ENCODE data around the gene ZNF500.

ZNF500 gene

DNA sequence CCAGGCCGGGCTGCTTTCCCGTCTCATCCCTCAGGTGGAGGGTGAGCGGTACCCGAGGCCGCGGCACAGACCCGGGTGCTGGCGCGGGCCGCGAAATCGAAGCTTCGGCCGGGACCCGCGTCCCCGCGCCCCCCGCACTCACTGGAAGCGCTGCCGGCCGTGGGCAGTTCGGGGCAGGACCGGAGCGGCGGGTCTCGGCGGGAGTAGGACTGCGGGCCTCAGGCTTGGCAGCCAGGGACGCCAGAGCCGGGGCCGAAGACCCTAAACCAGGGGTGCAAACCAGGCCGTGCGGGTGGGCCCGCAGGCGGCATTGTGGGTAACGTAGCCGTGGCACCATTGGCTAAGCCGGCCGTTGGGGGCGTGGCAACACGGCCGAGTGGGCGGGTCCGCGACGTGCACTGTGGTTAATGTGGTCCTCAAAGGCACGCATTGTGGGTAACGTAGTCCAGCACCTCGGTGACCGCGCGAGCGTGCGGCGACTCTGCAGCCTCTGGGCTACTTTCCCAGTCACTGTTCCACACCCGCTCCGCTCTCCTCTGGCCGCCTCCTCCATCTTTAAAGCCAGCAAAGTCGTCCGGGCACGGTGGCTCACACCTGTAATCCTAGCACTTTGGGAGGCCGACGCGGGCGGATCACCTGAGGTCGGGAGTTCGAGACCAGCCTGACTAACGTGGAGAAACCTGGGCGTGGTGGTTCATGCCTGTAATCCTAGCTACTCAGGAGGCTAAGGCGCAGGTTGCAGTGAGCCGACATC is at the start of gene ZNF500:
Gene ZNF500, minus strand, starts transcription at position 288 of the 754 bp plus-strand sequence. CDS start 1,184 bp downstream, outside the sequence.
- peak; percentile 99 for DNase-seq

DNA sequence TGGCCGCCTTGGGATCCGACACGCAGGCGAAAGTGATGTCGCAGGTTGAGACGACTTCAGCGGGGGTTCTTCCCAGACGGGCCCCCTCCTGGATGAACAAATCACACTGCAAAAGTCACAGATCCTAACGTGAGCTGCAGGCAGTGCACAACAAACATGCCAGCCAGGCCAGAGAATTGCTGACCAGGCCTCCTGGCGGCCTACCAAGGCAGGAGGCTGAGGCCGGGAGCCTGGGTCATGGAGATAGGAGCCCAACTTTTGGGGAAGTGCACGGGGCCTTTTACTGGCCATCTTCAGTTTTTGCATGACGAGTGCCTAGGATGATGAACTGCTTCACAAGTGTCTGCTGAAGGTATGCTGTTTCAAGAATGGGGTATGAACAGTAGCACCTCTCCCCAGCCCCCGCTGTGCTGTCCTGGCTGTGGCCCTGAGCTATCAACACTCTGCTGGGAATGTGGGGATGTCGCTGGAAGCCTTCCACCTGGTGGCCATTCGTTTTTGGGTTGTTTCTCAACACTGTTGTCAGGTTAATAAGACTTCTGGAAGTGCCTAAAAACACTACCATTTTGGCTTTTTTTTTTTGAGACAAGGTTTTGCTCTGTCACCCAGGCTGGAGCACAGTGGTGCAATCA is 47.7 kb upstream of the ZNF500 start:
- DNase-seq: no peak

DNA sequence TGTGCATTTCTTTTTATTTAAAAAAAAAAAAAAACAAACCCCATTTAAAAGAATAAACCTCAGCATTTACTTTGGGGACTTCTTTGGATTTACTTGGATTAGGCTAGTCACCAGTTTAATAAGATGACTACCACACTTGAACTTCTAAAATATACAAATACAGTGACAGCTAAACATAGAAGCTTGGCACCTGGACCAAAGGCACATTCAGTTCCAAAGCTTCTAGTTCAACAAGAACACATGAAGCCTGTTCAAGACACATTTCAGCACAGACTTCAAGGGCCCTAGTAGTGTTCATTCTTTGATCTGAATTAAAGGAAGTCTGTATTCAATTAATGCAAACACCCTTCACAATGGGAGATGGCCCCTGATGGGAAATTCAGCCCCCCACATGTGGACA is 47.1 kb upstream of the ZNF500 start:
- no peak for DNase-seq

DNA sequence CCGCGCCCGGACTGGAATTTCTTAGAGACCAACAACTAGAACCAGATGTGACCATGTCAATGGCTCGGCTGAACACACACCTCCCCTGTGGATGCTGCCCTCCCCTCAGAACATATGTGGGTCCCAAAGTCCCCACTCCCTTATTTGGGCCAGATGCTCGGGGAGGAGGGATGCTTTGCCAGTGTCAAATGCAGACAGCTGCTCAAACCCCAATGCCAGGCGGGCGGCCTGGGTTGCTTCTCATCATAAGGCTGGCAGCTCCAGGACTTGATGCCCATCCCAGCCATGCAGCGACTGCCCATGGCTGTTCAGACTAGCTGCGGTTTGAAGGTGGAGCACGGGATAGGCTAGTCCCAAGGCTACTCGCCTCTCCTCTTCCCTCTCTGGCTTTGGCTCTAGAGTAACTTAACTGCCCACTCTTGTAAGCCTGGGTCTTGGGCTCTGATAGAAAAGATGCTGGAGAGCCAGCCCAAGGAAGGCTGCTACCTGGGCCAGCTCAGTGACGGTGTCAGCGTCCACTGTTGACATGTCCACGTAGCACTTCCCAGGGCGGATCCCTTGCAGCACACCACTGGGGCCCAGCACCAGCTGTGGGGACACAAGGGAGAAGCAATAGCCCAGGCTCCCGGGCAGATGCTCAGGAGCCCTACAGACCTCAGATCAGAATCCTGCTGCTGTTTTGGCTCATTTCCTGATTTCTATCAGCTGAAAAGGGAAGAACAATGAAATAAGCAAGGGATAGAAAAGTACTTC is 46.5 kb upstream of the ZNF500 start:
- DNase-seq: no peak

DNA sequence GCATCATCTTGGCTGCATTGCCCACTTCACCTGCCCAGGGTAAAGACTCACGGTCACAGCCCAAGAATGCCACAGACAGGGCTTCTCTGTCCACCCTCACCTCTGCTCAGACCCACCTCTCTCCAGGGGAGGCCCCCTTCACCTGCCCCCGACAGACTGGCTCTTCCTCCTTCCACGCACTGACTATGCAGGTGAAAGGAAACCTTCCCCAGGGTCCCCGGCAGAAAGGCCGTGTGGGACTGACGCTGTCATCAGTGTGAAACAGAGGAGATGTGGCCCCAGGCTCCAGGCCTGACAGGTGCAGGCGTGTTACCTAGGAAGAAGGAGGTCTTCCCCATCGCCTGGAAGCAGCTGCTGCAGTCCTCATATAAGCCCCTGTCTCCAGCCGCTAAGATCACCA is 44.8 kb upstream of the ZNF500 start:
- DNase-seq: no peak

DNA sequence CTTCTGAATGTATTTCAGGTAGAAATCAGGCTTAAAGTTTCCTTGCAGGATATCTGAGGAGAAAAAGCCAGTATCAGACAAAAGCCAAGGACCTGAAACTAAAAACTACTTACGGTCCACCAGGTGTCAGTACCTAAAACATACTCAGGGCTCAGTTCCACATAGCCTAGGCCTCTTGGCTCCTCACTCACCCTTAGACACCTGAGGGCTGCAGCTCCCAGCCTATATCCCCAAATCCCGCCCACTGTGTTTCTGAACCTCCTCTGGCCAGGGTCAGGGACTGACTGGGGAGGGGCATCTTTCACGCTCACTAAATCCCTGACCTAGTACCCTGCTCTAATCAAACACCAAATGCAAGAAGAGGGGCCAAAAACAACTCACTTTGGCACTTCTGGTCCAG is 44.3 kb upstream of the ZNF500 start:
- DNase-seq: no peak

DNA sequence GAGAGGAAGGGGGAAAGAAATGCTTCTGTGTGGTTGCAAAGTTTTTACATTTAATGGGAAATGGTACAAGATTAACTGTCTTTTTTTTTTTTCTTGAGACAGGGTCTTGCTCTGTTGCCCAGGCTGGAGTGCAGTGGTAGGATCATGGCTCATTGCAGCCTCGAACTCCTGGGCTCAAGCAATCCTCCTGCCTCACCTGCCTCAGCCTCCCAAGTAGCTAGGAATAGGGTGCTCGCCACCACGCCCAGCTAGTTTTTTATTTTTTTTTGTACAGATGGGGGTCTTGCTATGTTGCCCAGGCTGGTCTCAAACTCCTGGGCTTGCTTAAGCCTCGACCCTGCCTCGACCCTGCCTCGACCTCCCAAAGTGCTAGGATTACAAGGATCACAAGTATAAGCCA is 39.3 kb upstream of the ZNF500 start:
- no peak for DNase-seq

DNA sequence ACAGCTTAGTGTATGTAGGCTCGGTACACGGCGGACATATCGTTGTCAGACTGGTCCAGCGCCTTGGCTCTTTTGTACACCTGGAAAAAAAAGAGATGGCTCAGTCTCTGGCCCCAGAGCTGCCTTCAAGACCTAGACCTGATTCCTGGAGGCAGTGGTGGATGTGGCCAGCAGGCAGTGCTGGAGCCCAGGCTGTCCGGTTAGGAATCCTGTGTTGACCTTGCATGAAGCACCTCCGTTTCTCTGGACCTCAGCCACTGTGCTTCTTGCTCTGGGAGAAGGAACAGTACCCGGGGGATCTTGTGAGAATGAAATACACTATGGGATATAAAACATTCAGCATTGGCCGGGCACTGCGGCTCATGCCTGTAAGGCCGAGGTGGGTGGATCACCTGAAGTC is 38.3 kb upstream of the ZNF500 start:
- no peak for DNase-seq

DNA sequence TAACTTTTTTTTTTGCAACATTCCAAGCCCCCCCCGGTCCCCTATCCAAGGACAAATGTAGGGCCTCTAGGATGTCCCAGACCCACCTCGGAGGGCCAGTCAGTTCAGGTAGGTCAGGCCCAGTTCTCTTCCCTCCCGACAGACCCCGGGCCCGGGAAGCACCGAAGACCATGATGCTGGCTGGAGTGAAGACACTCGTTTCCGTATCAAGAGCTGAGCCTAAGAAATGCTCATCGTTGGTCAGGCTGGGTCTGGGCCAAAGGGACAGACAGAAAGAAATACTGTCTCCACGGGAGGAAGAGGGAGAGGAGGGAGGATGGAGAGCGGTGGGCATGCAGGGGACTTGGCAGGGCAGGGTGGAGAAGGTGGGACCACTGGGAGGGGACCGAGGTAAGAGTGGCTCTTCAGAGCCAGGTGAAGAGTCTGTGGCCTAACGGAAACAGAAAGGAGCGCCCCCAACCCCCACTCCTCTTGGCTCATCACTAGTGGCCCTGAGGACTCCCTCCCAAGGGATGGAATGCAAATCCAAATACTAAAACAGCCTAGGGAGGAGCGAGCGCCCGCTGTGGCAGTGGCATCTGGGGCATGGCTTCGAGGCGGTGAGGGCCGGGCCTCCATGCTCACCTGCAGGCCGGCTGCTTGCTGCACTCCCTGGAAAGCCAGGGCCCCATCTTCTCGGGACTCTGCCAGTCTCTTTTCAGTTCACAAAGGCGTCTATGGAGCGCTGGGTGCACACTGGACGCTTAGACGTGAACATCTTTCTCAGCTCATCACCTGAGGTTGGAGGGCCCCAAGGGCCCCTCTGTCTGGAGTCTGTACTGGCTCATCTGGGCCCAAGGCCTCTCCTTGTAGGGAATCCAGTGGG is 37.2 kb upstream of the ZNF500 start:
- no peak for DNase-seq

DNA sequence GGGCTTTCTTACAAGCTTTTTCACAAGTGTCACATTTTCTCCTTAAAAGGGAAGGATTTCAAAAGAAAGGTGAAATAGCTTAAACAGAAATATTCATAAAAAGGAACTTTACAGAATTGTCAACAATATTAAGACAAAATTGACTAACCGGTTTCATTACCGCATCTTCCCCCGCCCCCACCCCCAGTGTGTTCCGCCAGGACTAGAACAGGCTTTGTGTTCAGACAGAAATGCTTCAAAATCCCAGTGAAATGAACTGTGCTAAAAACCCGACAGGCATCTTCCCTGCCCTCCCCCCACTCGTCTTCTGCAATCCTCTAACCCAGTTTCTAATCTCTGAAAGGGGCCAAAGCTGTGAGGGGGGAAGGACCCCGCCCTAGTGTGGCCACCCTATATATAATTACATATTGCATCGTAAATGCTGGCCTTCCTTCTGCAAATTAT is 36.5 kb upstream of the ZNF500 start:
- no peak for DNase-seq

DNA sequence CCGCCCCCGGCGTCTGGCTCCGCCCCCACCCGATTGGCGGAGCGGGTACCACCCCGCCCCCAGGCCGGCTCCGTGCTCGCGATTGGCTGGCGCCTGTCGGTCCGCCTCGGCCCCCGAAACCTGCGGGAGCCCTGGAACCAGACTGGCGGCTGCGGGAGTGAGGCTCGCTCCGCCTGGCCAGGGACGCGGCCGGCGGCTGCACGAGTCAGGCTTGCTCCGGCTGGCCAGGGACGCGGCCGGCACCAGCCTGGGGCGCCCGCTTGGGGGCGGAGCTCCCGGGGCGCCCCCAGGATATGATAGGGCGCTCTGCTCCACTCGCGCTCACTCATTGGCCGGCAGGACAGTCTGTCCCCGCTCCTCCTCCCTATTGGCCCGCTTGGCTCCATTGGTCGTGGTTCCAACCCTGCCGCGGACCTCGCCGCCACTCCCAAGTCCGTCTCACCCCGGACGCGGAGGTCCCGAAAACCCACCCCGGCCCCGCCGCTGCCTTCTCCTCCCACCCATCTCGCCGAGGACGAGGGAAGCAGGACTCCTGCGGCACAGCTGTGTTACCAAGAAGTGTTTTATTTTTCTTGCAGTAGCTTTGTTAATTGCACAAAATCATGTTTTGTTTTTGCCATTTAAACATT is 35.8 kb upstream of the ZNF500 start:
- DNase-seq: peak; percentile 91

DNA sequence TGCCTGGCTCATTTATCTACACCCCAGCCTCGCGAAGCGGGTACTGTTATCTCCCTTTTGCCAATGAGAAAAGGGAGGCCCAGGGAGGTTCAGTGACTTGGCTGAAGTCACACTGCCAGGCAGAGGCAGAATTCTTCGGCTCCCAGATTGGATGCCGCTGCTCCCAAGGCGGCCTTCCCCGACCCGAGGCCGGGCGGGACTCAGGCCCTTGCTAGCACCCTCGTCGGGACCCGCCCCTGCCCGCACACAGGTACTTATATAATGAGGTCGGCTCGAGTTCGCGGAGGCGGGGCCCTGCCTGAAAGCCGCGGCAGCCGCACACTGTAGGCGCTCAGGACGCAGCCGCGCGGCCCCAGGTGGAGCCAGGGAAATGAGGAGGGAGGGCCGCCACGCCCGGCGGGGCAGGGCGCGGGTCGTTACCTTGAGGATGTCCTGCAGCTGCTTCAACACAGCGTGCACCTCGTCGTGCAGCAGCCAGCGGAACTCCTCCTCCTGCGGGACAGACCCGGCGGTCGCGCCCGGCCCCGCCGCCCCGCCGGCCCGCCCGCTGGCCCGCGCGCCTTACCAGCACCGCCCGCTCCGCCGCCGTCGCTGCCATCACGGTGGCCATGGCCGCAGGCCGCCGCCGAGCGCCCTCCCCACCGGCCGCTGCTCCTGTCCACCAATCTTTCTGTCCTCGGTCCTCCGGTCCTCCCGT is 35.1 kb upstream of the ZNF500 start, which contains the start of gene ROGDI:
Gene ROGDI, minus strand, starts transcription at position 672 of the 697 bp plus-strand sequence. Its CDS starts 62 bp downstream, at position 610.
- DNase-seq: peak; percentile 73

DNA sequence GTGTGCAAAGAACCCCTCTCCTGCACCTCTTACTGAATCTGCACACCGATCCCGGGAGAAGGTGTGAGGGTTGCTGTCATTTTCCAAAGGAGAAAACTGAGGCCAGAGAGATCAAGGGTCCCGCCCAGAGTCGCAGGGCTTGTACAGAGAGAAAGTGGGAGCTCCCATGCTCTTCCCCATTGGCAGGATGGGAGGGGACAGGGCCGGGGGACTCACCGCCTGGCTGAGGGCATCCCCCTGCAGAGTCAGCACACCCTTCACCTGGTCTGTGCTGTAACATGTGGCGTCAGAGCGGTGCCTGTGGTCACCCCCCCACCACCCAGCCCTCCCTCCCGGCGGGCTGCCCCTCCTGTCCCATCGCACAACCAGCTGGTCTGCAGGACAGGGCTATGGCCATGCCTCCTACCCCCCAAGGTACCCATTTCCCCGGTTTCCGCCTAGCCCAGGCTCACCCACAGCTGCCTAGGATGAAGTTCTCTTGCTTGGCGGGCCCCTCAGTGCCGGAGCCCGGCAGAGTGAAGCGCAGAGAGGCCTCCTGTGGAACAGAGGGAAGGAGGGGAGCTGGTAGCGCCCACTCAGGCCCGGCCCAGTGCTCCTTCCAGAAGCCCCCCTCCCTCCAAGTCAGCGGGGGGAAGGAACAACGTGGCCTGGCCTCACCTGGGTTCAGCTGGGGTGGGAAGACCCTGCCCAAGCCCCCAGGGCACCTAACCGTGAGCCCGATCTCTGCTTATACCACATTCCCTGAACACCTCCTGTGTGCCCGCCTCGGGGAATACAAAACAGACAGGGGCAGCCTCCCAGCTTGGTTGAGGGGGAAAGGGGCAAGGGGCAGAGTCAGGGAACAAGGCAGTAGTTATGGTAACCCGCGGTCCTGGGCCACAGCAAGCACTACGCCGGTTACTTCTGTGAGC is 34.3 kb upstream of the ZNF500 start:
- no peak for DNase-seq

DNA sequence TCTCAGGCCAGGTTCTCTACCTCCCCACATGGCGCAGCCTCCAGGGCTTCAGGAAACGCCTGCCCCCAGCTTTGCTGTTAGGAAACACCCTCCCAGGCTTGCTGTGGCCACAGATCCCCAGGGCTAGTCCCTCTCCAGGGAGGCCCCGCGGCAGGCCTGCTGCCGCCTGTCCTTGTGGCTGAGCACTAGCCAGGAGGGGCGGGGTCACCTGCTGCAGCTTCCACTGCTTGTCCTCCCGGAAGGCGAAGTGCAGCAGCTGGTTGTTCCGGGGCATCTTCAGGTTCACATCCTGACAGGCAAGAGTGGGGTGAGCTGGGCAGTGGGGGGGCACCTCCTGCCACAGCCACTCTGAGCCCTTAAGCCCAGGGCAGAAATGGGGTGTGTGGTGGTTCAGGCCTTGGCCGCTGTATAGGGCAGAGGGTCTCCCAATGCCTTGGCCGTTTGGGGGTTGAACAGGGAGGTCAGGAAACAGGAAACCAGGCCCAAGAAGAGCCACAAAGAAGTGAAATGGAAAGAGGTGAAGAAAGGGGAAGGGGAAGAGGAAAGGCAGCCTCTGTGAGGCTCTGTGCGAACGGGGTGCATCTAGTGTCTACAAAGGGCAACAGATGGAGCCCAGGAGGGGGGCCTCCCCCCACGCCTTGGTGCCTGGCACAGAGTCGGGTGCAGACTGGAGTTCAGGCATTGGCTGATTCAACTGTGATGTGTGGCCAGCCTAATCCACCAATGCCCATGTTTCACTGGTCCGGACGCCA is 33.5 kb upstream of the ZNF500 start:
- no peak for DNase-seq

DNA sequence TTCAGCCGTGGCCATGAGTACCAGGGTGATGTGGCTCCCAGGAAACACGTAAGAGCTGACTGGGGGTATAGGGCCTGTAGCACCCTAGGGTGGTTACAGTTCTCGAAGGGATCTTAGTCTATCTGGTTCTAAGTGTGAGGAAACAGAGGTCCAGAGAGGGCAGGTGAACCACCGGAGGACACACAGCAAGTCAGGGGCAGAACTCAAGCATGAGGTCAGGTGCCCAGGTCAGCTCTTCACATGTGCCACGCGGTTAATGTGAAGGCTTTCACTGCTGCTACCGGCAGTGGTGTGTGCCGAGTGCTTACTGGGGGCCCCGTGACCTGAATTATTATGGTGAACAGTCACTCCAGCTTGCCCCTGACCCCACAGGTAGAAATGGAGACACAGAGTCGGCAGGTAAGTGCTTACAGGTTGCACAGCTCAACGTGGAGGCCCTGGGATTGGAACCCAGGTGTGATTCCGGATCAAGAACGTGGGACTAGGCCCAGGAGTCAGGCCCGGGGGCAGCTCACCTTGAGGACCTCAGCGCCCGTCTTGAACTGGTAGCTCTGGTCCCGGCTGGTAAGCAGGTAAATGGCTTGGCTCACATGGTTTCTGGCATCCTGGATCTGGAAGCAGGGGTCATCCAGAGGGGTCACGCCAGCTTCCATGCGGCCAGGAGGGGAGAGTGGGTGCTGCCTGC is 32.4 kb upstream of the ZNF500 start:
- DNase-seq: no peak

DNA sequence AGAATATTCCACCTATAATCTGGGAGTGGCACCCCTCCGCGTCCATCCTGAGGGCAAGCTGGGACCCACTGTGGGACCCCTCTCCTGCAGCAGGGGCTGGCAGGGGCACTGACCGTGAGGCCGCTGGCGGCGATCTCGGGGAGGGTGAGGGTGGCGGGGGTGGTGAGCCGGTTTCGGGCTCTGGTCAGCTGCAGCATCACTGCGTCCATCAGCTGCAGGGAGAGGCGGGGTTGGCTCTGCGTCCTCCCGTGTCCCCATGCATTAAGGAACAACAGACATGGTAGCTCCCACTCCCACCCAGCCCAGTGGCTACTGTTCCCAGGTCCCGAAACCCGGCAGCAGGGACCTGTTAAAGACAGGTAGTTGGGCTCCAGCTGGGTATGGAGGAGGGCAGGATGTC is 31.5 kb upstream of the ZNF500 start:
- no peak for DNase-seq

DNA sequence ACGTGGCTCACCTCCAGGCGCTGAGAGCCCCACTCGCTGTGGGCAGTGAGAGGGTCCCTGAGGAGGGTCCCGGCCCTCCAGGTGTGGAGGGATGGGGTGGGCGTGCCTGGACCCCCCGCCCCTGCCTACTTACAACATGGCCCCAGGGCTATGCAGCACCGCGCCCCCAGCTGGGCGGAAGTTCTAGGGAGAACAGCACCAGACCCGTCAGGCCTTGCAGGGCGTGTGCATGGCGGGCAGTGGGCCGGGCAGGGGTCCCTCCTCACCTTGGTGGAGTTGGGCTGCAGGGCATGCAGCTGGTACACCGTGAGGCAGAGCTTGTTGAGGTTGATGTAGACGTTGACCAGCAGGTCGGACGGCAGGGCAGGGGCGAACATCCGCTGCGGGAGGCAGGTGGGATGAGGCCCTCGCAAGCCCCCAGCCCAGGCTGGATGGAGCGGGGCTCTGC is 30.9 kb upstream of the ZNF500 start:
- no peak for DNase-seq

DNA sequence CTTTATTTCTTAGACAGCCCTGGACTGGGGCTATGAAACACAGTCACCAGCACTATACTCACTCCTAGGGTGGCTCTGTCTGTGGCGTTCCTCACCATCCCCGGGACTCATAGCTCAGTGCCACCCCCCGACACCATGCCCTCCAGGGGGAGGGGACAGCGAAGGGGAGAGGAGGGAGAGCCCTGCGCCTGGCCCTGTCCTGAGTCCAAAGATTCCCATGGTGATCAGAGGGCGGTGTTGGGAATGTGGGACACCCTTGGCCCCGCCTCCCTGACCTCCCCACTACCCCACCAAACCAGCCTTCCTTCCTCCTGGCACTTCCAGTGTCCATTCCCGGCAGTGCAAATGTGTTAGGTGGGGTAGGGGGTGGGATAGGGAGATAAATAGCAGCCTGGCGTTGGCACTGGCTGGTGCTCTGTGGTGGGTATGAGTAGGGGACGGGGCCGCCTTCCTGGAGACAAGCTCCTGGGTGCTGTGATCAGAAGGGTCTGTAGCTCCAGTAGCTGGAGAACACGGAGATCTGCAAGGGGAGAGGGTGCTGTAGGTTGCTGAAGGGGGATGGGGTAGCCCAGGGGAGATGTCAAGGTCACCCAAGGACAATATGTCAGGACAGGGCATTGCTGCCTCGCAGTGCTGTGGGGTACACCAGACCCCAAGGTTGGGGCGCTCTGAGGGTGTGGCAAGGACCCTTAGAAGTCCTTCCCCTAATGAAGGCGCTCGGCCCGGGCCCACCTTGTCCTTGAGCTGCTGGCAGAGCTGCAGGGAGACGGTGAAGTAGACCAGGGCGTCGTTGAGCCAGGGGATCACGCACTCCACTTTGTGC is 30.2 kb upstream of the ZNF500 start:
- DNase-seq: no peak

Data from stimulated activated CD4-positive, alpha-beta T cell treated with anti-CD3 and anti-CD28 coated beads, Interleukin-4, amount 100 ng/mL, for 1 hour (primary cell).